Measurements from ENCODE around the gene OR8B12. TPM values are rescaled to one million over a fixed set of nuclear protein-coding genes. Genes with fewer than 3 reads are reported as not detected.

Gene OR8B12, protein sequence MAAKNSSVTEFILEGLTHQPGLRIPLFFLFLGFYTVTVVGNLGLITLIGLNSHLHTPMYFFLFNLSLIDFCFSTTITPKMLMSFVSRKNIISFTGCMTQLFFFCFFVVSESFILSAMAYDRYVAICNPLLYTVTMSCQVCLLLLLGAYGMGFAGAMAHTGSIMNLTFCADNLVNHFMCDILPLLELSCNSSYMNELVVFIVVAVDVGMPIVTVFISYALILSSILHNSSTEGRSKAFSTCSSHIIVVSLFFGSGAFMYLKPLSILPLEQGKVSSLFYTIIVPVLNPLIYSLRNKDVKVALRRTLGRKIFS
- total RNA-seq: not detected
- polyA plus RNA-seq: not detected
- long read RNA-seq, donor 1: 0 reads
- long read RNA-seq, donor 2: 0 reads

DNA sequence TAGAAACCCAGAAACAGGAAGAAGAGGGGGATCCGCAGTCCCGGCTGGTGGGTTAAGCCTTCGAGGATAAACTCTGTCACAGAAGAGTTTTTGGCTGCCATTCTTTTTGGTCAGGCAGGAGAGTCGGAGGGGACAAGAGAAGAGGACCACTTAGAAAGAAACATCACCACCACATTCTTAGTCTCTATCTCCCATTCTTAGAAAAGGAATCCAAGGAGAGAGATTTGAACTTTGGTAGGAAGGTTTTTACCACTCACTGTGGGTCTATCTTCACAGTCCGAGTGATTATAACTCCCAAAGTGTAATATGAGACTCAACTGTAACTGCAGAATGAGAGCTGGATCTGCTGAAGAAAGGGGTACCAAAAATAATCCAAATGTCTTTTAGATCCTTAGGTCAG lies at the start of gene OR8B12:
OR8B12 (minus strand) TSS at position 101 of the 400 bp plus-strand sequence; CDS start at position 101, 0 bp downstream.
- Histone ChIP-seq H3K27ac (no peak within 1 kb of the TSS), H3K27me3 (ENCODE audit: insufficient read depth in 3 of 3, low read length in 2 of 3) (no peaks in the 10 kb centered on the region), H3K4me3 (no peak within 1 kb of the TSS), H3K36me3 (ENCODE audit: insufficient read depth in 1 of 2, low read depth in 1 of 2) (no peaks in the 10 kb centered on the region), H3K4me1 (no peaks in the 10 kb centered on the region), H3K9me3 (no peaks in the 10 kb centered on the region)
- TF ChIP-seq, protein P1, sequence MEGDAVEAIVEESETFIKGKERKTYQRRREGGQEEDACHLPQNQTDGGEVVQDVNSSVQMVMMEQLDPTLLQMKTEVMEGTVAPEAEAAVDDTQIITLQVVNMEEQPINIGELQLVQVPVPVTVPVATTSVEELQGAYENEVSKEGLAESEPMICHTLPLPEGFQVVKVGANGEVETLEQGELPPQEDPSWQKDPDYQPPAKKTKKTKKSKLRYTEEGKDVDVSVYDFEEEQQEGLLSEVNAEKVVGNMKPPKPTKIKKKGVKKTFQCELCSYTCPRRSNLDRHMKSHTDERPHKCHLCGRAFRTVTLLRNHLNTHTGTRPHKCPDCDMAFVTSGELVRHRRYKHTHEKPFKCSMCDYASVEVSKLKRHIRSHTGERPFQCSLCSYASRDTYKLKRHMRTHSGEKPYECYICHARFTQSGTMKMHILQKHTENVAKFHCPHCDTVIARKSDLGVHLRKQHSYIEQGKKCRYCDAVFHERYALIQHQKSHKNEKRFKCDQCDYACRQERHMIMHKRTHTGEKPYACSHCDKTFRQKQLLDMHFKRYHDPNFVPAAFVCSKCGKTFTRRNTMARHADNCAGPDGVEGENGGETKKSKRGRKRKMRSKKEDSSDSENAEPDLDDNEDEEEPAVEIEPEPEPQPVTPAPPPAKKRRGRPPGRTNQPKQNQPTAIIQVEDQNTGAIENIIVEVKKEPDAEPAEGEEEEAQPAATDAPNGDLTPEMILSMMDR (IDR thresholded peaks at IDR 0.05): no peak
- 74 to 85% (median 76%) methylated on average over 5 of the region's 5 CpGs for WGBS, 3 donors
- DNase-seq (no peak), ATAC-seq (no peak)
- intact Hi-C loops (cut with DNase I): no loop called here

DNA sequence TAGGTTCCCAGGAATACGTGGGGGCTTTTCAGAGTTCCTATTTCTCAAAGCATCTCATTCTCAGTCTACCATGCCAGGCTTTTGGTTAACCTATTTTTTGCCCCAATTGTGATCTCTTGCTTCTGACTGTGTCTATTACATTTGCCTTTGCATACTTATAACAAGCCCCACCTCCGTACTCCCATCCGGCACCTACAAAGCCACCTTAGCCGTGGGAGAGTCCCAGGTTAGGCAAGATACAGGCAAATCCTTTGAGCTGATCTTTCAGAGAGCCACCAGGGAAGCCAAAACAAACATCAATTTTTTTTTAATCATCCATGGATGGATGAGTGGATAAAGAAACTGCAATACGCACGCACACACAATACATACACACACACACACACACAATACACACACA lies 49.2 kb upstream of the OR8B12 start:
- H3K27me3 ChIP-seq (ENCODE audit: insufficient read depth in 3 of 3, low read length in 2 of 3): peaks cover 0 to 5% (median 0%) of the 10 kb centered on the region in 3 donors
- no peaks in the 10 kb centered on the region for H3K4me1 ChIP-seq
- WGBS, 3 donors: 84 to 91% (median 86%) methylated on average over 6 of the region's 6 CpGs
- H3K27ac ChIP-seq: no peak overlapping the region
- H3K4me3 ChIP-seq: no peak overlapping the region
- TF ChIP-seq, protein P1 (IDR thresholded peaks at IDR 0.05): no peak
- no peaks in the 10 kb centered on the region for H3K36me3 ChIP-seq (ENCODE audit: insufficient read depth in 1 of 2, low read depth in 1 of 2)
- no peaks in the 10 kb centered on the region for H3K9me3 ChIP-seq
- no peak for ATAC-seq
- intact Hi-C loops (cut with DNase I): no loop called here
- DNase-seq: no peak

DNA sequence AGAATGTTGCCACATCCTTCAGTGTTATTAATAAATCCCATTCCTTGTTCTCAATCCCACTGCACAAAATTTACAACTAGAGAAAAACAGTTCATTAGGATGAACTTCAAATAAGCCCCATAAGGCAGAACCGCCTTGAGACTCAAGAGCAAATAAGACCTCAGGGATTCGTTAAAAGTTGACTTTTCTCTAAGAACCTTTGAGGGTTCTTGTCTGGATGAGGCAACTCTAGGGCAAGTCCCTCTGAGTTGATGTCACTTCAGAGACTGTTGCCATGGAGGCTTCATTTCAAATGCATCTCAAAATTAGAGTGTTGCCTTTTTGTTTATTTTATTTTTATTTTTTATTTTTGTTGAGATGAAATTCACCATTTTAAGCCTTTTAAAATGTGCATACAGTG lies 48.0 kb upstream of the OR8B12 start:
- WGBS, 3 donors: 71 to 84% (median 83%) methylated on average over 2 of the region's 2 CpGs
- H3K27me3 ChIP-seq (ENCODE audit: insufficient read depth in 3 of 3, low read length in 2 of 3): peaks cover 0 to 5% (median 0%) of the 10 kb centered on the region in 3 donors
- intact Hi-C loops (cut with DNase I): no loop called here
- H3K4me3 ChIP-seq: no peak overlapping the region
- DNase-seq (no peak), ATAC-seq (no peak)
- H3K27ac ChIP-seq: no peak overlapping the region
- H3K36me3 ChIP-seq (ENCODE audit: insufficient read depth in 1 of 2, low read depth in 1 of 2): no peaks in the 10 kb centered on the region
- TF ChIP-seq, protein P1 (IDR thresholded peaks at IDR 0.05): no peak
- H3K4me1 ChIP-seq: no peaks in the 10 kb centered on the region
- H3K9me3 ChIP-seq: no peaks in the 10 kb centered on the region

DNA sequence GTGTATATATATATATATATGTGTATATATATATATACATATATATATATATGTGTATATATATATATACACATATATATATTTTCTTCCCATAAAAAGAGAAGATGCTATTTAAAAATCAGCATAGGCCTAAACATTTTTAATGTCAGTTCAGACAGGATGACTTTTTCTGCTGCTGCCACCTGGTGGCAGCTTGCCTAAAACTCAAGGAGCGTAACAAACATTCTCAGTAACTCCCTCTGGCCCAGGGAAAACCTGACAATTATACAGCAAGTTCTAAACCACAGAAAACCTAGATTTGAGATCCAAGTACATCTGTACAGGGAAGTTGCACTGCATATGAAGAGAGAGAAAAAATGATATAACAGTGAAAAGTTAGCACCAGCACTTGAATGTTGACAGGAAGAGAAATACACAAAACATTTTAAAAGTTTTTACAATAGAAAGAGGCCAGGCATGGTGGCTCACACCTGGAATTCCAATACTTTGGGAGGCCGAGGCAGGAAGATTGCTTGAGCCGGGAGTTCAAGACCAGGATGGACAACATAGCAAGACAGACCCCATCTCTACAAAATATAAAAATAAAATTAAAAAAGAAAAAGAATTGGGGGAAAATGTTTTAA lies 42.9 kb upstream of the OR8B12 start:
- DNase-seq (peak; percentile 50 to 64), ATAC-seq (no peak)
- WGBS, 3 donors: 43 to 59% (median 52%) methylated on average over 3 of the region's 3 CpGs
- no peaks in the 10 kb centered on the region for H3K9me3 ChIP-seq
- H3K27ac ChIP-seq: no peak overlapping the region
- no peak overlapping the region for H3K4me3 ChIP-seq
- H3K4me1 ChIP-seq: no peaks in the 10 kb centered on the region
- H3K27me3 ChIP-seq (ENCODE audit: insufficient read depth in 3 of 3, low read length in 2 of 3): no peaks in the 10 kb centered on the region
- H3K36me3 ChIP-seq (ENCODE audit: insufficient read depth in 1 of 2, low read depth in 1 of 2): no peaks in the 10 kb centered on the region
- TF ChIP-seq, protein P1 (IDR thresholded peaks at IDR 0.05): peak; percentile 52
- intact Hi-C loops (cut with DNase I): loop anchor here (1.0 to 10.0 kb wide), 2 partner anchors 171 to 512 kb away; no protein-coding TSS in a partner anchor

Measured in psoas muscle (tissue), 8 donors.